NCI-H524 treated with DMSO at 0.1 percent for 48 hours (cell line): ENCODE results near the gene ADCY4.
"Not testable (repeated sequence)": the region's sequence is repeated elsewhere in the genome, so short reads cannot be mapped to it uniquely, and the experiment has no call there.

Experiments used
- DNase-seq: peaks from one replicate; lab custom pipeline; 2025; lab: John Stamatoyannopoulos, UW

The ADCY4 gene

DNA sequence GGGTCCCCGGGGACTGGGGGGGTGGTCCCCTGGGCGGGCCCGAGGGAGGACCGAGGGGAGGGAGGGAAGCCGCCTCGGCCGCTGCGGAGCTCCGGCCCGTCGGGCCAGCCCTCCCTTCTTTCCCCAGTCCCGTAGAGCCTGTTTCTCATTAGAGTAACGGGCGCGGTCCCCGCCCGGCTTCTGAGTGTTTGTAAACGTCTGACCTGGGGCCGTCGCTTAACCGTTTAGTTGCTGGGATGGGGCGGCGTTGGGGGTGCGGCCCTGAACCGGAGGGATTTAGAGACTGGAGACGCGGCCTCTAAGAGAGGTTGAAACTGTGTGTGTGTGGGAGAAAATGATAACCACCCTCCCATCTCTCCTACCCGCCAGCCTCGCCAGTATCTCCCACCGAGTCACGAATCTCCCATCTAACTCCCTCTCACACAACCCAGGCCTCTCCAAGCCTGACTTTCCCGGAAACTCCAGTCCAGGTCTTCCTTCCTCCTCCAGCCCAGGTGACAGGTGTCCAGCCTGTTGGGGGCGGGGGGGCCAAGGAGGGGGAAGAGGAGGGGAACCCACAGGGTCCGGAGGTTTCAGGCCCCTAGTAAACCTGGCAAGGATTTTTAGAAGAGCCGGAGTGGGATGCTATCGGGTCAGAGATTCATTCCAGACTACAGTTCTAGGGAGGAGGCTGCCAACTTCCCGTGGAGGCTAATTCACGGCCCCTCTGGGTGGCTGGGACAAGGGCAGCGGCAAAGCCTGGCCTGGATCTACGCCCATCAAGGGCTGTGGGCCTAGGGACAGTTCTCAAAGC lies 32.0 kb upstream of the ADCY4 start:
- DNase-seq = peak; percentile 98

DNA sequence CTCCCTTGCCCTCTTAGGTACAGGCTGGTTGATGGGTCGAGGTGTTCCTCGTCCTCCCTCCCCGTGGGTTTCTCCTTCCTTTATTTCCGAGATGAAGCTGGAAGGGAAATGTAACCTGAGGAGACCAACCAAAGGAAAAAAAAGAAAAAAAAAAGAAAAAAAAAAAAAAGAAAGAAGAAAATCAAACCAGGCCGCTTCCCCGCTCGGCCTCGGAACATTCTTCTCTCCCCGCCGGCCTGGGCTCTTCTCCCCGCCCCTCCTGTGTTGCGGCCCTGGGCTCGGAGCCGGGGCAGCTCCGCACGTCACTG lies 31.5 kb upstream of the ADCY4 start:
- no peak for DNase-seq

DNA sequence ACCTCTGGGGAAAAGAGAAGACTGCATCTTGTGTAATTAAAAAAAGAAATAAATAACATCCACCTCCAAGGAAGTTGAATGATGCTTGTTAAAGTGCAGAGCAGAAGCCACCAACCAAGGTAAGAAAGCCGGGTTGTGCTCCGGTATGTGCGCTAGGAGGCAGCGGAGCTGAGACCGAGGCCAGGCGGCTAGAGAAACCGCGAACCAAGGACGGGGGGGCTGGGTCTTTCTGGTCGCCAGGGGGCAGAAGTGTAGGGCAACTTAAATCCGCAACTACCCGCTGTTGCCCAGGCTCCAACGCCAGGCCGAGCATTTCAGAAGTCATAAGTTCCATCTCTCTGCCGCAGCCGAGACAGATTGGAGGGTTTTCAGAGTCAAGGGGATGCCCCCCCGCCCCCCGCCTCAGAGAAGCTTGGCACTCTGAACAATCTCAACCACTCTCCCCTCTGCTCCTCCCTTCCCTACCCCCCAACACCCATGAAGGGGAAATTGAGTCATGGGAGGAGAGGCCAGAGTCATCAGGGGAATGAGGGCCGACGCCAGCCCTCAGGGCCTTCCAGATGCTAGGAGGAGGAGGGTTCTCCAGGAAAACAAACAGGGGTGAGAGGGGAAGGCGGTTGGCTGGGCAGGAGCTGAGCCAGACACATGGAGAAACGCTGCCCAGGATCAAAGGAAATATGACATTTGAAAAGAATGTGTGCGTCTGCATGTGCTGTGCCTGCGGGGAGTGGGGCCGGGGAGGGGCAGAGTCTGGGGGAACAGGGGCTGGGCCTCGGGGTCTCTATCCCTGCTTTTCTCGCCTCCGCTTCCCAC lies 30.9 kb upstream of the ADCY4 start:
- peak; percentile 86 for DNase-seq

DNA sequence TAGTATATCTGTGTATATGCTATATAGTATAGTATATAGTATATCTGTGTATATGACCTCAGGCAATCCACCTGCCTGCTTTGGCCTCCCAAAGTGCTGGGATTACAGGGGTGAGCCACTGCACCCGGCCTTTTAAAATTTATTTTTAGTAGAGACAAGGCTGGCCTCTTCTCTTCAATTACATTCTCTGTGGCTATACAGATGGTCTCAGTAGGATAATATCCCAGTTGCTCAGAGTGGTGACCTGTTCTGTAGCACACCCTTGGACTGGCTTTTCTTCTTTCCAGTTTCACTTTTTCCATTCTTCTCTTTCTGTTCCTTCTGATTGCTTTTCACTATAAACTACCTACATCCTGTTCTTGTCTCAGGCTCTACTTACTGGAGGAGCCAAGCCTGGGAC lies 30.0 kb upstream of the ADCY4 start:
- no peak for DNase-seq

DNA sequence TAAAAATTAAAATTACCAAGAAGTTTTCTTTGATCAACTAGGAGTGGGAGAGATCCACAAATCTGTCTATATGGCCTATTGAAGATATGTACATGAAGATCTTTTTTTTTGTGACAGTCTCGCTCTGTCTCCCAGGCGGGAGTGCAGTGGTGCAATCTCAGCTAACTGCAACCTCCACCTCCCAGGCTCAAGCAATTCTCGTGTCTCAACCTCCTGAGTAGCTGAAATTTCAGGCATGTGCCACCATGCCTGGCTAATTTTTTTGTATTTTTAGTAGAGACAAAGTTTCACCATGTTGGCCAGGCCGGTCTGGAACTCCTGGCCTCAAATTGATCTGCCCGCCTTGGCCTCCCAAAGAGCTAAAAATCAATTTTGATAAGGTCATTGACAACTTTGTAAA lies 28.5 kb upstream of the ADCY4 start:
- no peak for DNase-seq

DNA sequence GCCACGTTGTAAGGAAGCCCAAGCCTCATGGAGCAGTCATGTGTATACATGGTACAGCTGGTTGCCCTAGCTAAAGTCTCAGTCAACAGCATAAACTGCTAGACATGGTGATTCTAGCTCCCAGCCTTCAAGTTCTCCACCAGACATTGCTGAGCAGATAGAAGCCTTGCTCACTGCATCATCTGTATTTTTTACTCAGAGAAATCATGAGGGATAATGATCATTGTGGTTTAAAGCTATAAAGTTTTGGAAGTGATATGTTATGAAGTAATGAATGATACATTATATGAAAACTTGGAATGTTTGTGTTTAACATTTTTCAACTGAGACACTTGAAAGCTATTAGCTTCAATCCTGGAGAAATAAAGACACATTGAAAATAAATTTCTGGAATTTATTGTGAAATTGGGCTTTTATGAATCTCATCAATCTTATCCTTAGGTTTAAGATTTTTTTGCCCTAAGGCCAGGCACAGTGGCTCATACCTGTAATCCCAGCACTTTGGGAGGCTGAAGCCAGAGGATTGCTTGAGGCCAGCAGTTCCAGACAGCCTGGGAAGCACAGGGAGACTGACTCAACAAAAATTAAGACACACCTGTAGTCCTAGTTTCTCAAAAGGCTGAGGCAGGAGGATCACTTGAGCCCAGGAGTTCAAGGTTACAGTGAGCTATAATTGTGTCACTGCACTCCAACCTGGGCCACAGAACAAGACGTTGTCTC lies 27.5 kb upstream of the ADCY4 start:
- DNase-seq = no peak

DNA sequence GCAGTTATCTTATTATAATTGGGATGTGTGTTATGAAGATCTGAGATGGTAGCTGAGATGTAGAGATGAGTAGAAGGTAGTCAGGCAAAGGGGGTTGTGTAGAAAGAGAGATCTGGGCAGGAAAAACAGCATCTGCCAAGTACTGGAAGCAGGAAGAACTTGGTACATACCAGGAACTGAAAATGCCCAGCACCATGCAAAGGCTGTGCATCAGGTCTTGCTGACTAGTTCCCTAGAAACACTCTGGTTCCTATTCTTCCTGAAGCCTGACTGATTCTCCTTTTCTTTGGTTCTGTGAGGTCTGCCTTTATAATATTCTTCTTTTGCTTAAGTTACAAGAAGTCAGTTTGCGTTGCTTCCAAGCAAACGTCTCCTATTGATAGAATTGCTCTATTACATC lies 26.5 kb upstream of the ADCY4 start:
- no peak for DNase-seq

DNA sequence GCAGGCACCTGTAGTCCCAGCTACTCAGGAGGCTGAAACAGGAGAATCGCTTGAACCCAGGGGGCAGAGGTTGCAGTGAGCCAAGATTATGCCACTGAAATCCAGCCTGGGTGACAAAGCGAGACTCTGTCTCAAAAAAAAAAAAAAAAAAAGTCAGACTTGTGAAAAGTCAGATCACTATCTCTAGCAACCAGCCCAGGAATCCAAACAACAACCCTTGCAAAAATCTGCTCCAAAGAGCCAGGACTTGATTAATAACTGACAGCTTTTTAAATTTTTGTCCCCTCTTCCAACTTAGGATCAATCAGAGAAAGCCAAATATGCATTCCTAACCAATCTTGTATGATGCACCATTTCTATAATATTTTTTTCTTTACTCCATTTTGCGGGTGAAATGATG lies 25.4 kb upstream of the ADCY4 start:
- DNase-seq = no peak

DNA sequence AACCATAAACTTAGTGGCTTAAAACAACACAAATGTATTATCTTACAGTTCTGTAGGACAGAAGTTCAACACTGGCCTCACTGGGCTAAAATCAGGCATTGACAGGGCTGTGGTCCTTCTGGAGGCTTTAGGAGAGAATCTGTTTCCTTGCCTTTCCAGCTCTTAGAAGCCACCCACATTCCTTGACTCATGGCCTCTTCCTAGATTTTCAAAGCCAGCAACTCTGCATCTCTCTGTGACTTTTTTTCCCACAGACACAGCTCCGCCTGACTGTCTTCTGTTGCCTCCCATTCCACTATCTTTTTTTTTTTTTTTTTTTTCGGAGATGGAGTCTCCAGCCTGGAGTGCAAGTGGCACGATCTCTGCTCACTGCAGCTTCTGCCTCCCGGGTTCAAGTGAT lies 21.3 kb upstream of the ADCY4 start:
- no peak for DNase-seq

DNA sequence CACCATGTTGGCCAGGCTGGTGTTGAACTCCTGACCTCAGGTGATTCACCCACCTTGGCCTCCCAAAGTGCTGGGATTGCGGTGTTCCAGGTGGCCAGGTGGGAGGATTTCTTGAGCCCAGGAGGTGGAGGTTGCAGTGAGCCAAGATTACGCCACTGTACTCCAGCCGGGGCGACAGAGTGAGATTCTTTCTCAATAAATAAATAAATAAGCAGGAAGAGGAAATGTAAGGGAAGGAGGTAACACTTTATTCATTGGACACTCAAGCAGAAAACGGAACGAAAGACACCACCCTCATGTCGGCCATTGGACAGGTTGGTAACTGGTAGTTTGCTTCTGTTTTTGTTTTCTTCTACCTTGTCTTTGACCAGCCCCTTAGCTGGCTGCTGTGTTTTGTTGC lies 20.1 kb upstream of the ADCY4 start:
- DNase-seq = no peak

DNA sequence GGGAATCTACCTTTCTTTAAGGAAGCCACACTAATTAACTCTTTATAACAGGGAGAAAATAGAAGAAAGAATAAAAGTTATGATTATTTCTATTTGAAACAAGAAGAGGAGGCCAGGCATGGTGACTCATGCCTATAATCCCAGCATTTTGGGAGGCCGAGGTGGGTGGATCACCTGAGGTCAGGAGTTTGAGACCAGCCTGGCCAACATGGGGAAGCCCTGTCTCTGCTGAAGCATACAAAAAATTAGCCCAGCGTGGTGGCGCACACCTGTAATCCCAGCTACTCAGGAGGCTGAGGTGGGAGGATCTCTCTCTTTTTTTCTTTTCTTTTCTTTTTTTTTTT lies 19.6 kb upstream of the ADCY4 start:
- DNase-seq = not testable (repeated sequence)

DNA sequence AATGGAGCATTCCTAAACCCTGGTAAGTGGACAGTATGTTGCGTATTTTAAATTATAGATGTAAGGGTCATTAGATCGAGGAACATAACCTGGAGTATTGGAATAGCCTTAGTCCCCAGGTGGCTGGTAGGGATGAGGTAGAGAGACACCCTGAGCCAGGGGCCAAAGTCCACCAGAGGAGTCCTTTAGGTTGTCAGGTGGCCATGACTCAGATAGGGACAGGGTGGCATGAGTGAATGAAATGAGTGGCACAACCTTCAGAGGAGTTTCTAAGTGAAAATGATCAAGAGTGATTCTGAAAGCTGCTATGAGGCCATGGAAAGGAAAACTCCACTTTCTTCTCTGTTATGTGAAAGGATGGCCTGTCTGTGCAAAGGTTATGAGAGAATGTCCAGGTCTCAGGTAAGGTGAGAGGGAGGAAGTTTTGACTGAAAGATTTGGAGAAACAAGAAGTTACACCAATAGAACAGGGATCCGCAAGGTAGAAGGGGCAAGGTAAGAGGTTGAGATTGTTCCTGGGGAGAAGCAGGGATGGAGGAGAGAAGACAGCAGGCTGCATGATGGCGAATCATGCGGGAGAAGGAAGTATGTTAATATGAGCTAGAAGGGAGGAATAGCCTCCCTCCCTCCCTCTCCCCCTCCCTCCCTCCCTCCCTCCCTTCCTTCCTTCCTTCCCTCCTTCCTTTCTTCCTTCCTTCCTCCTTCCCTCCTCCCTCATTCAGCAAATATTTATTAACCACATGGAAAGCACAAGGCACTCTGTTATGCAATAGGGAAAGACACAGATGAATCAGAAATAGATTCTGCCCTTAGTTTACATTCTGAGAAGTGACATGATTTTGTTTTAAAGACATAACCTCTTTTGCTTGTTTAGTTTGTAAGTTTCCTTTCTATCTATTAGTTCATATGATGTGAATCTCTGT lies 18.9 kb upstream of the ADCY4 start:
- DNase-seq = no peak

DNA sequence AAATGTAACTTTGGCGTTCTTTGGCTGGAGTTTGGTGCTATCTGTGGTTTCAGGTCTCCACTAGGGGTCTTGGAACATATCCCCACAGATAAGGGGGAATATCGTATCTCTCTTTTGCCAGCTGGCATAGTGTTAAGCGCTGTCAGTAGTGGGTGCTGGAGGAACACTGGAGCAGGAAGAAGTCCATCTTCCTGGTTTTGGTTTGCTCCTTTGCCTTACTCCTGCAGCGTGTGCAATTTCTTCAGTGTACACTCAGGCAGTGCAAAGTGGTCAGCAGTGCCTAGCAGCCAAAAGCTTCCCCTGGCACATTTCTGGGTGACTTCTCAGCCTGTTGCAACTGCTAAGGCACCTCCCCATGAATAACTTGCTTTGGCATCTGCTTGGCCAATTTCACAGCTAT lies 16.6 kb upstream of the ADCY4 start:
- peak; percentile 46 for DNase-seq

DNA sequence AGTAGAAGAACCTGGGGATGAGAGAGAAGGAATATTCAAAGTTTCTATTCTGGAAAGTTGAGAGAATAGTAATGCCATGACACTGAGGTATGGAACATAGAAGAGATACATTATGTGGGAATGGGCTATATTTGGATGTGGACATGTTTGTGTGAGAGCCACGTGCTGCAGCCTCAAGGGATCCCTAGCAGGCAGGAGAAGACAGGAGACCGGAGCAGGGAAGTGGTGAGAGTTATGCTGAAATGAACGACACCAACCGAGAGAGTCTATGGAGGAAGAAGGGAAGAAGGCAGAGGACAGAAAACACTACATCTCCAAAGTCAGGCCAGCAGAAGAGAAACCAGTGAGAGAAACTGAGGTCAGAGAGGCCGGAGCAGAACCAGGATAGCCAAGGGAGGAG lies 14.9 kb upstream of the ADCY4 start:
- DNase-seq = no peak

DNA sequence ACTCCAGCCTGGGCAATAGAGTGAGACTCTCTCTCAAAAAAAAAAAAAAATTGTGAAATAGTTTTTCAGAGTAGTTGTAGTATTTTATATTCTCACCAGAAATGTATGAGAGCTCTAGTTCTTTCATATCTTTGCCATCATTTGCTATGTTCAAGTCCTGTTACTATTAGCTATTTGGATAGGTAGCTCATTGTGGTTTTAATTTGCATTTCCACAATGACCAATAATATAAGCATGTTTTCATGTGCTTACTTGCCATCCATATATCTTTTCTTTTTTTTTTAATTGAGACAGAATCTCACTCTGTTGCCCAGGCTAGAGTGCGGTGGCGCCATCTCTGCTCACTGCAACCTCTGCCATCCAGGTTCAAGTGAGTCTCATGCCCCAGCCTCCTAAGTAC lies 13.3 kb upstream of the ADCY4 start:
- DNase-seq = no peak

DNA sequence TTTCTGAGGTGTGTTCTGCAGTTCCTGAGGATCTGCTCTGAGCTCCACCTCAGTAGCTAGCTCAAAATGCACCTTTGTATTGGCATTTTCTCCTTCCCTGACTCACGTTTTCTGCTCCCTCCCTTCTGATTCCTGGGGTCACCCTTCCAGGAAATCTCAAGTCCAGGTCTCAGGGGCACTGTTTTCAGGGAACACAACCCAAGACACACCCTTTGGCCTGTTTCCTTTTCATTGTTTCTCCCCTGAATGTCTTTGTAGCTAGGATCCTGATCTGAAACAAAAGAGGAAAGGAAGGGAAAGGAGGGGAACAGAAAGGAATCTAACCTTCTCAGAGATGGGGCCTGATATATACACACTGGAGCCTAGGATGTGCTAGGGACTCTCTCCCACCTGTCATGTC lies 12.3 kb upstream of the ADCY4 start:
- DNase-seq = no peak

DNA sequence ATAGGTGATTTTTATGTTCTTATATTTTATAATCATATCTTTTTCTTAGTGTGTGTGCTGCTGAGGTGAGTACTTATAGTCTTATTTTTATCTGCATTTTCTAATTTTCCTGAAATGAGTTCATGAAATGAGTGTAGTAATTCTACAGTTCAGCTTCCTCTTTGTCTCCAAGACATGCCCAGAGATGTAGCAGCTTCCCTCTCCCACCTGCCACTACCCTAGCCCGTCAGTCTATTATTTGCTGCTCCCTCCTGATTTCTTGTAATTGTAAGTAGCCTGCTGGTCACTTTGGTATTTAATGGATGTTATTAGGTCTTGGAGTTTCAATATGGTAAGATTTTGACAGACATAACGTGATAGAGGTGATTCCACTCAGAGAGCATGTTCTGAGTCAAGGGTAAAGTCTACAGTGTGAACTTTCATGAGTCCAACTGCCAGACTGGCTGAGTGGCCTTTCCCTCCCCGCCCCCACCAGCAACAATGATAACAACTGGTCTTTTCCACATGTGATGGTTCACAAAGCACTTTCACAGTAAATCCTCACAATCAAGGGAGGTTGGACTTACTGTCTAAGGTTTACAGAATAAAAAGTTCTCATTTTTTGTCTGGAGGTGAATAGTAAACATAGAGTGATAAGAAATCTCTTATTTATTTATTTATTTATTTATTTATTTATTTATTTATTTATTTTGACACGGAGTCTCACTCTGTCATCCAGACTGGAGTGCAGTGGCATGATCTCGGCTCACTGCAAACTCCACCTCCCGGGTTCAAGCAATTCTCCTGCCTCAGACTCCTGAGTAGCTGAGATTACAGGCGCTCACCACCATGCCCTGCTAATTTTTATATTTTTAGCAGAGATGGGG lies 9.2 kb upstream of the ADCY4 start:
- no peak for DNase-seq

DNA sequence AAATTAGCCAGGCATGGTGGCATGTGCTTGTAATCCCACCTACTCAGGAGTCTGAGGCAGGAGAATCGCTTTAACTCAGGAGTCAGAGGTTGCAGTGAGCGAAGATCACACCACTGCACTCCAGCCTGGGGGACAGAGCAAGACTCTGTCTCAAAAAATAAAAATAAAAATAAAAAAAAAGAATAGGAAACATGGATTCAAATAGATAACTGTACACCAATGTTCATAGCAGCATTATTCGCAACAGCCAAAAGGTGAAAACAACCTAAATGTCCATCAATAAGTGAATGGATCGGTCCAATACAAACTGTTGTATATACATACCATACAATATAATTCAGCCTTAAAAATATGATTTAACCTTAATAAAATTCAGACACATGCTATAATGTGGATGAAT lies 8.0 kb upstream of the ADCY4 start:
- no peak for DNase-seq

DNA sequence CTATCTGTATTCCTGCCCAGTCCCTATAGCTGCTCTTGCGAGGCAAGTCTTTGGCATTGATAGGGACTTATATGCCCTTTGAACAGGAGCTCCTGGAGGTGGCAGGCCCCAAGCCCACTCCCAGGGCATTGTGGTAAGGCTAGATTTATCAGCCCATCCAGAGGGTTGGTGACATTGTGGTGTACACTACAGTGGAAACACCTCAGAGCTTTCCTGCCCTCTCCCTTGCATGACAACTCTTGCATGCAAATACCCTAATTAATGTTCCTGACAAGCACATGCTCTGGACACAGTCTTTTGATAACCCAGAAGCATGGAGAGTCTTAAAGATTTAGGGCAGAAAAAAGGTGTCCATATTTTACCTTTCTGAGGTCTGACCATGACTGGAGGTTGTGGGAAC lies 5.7 kb upstream of the ADCY4 start:
- no peak for DNase-seq

DNA sequence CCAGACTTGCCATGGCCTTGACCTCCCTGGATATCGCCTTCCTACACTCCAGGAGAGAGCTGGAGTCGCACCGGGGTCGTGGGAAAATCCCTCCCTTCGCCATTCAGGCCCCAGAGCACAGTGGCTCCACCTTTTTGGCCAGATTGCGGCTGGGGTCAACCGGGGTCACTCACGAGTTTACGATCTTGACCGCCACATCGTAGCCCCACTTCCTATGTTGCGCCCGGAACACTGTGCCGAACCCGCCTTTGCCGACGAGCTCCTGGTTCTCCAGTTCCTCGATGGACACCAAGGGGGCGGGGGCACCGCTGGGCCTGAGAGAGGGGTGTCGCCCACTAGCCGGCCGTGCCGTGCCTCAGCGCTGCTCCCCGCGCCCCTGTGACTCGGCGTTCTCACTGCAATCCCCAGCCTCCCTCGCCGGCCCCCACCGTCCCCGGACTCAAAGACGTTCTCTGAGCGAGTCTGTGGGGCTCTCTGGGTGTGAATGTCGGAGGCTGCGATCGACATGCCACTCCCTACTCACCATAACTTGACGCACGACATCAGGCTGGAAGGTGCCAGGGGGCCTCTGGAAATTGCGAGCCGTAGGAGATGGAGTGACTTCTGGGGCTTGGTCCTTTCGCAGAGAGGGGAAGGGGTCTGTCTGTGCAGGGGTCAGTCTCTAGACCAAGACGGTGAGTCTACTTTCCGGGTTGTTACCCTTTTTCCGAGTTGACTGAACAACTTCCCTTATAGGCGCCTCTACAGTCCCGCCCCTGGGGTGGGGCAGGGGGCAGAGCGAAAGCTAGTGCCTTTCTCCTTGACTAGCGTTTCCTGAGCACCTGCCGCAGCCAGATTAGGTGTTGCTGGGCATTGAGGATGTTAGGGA lies 4.6 kb upstream of the ADCY4 start, which contains the start of gene RIPK3:
Gene RIPK3, minus strand, starts transcription at position 708 of the 868 bp plus-strand sequence. Its CDS starts 165 bp downstream, at position 543.
- no peak for DNase-seq
